ENCODE measurements around the gene F8. TPM values are rescaled to one million over a fixed set of nuclear protein-coding genes. Genes with fewer than 3 reads are reported as not detected.

Gene F8
- total RNA-seq, 1 experiment from 2014 or later: 0.42 TPM

- Histone ChIP-seq H3K36me3 (no peaks in the 10 kb centered on the region), H3K27ac (no peak overlapping the region), H3K4me1 (no peaks in the 10 kb centered on the region), H3K9me3 (replicated peaks) (no peaks in the 10 kb centered on the region), H3K4me3 (no peak overlapping the region), H3K27me3 (no peaks in the 10 kb centered on the region)
- no peak for DNase-seq
Measured at GRCh38 chrX:155052738-155053498, 30.4 kb upstream of the F8 start.

GRCh38 chrX:155048977-155049619 lies 26.6 kb upstream of the F8 start:
- no peaks in the 10 kb centered on the region for H3K9me3 ChIP-seq (replicated peaks)
- no peak overlapping the region for H3K4me3 ChIP-seq
- no peaks in the 10 kb centered on the region for H3K4me1 ChIP-seq
- H3K27ac ChIP-seq: no peak overlapping the region
- DNase-seq: peak; percentile 49 to 56
- H3K36me3 ChIP-seq: no peaks in the 10 kb centered on the region
- no peaks in the 10 kb centered on the region for H3K27me3 ChIP-seq

- Histone ChIP-seq H3K27me3 (no peaks in the 10 kb centered on the region), H3K9me3 (replicated peaks) (no peaks in the 10 kb centered on the region), H3K4me1 (no peaks in the 10 kb centered on the region), H3K4me3 (no peak overlapping the region), H3K27ac (no peak overlapping the region), H3K36me3 (no peaks in the 10 kb centered on the region)
- no peak for DNase-seq
Measured at GRCh38 chrX:155046811-155047528, 24.4 kb upstream of the F8 start.

GRCh38 chrX:155046129-155046810 lies 23.7 kb upstream of the F8 start:
- no peaks in the 10 kb centered on the region for H3K9me3 ChIP-seq (replicated peaks)
- H3K4me3 ChIP-seq: no peak overlapping the region
- H3K4me1 ChIP-seq: no peaks in the 10 kb centered on the region
- DNase-seq: no peak
- H3K27ac ChIP-seq: no peak overlapping the region
- no peaks in the 10 kb centered on the region for H3K36me3 ChIP-seq
- H3K27me3 ChIP-seq: no peaks in the 10 kb centered on the region

- DNase-seq: no peak
- Histone ChIP-seq H3K27me3 (no peaks in the 10 kb centered on the region), H3K4me1 (no peaks in the 10 kb centered on the region), H3K27ac (no peak overlapping the region), H3K36me3 (peaks cover 14% of the 10 kb centered on the region; the same call in 1 of the 2 replicates), H3K4me3 (no peak overlapping the region), H3K9me3 (replicated peaks) (no peaks in the 10 kb centered on the region)
Measured at GRCh38 chrX:155035688-155036087, 13.2 kb upstream of the F8 start.

- H3K4me3 ChIP-seq: no peak overlapping the region
- H3K36me3 ChIP-seq: peaks cover 14% of the 10 kb centered on the region; the same call in 1 of the 2 replicates
- no peak for DNase-seq
- H3K27ac ChIP-seq: no peak overlapping the region
- no peaks in the 10 kb centered on the region for H3K9me3 ChIP-seq (replicated peaks)
- no peaks in the 10 kb centered on the region; the same call in 1 of the 2 replicates for H3K4me1 ChIP-seq
- H3K27me3 ChIP-seq: no peaks in the 10 kb centered on the region
Measured at GRCh38 chrX:155031657-155032056, 9.1 kb upstream of the F8 start.

- no peak for DNase-seq
- Histone ChIP-seq H3K27me3 (no peaks in the 10 kb centered on the region), H3K36me3 (peaks cover 4% of the 10 kb centered on the region; the same call in 1 of the 2 replicates), H3K9me3 (replicated peaks) (no peaks in the 10 kb centered on the region), H3K4me3 (no peak overlapping the region), H3K27ac (no peak overlapping the region), H3K4me1 (no peaks in the 10 kb centered on the region; the same call in 1 of the 2 replicates)
Measured at GRCh38 chrX:155028877-155029291, 6.4 kb upstream of the F8 start.

GRCh38 chrX:155028129-155028528 lies 5.6 kb upstream of the F8 start:
- Histone ChIP-seq H3K4me1 (no peaks in the 10 kb centered on the region; the same call in 1 of the 2 replicates), H3K4me3 (peak overlapping the region; percentile 78), H3K36me3 (no peaks in the 10 kb centered on the region)

GRCh38 chrX:155027509-155028066 lies 5.1 kb upstream of the F8 start:
- DNase-seq: peak; percentile 2 to 31
- H3K27me3 ChIP-seq: no peaks in the 10 kb centered on the region
- peak overlapping the region; percentile 96 for H3K27ac ChIP-seq
- H3K9me3 ChIP-seq (replicated peaks): no peaks in the 10 kb centered on the region
- no peaks in the 10 kb centered on the region for H3K36me3 ChIP-seq
- H3K4me1 ChIP-seq: no peaks in the 10 kb centered on the region; the same call in 1 of the 2 replicates
- H3K4me3 ChIP-seq: peak overlapping the region; percentile 78

More at GRCh38 chrX:155028129-155028528, 5.6 kb upstream of the F8 start:
- peak overlapping the region; percentile 96 for H3K27ac ChIP-seq
- H3K27me3 ChIP-seq: no peaks in the 10 kb centered on the region
- H3K9me3 ChIP-seq (replicated peaks): no peaks in the 10 kb centered on the region
- peak in 1 of 2 experiments; percentile 6 for DNase-seq

- Histone ChIP-seq H3K27ac (peak within 1 kb of the TSS; percentile 96), H3K9me3 (replicated peaks) (no peaks in the 10 kb centered on the region), H3K4me3 (peak within 1 kb of the TSS; percentile 78), H3K4me1 (no peaks in the 10 kb centered on the region; the same call in 1 of the 2 replicates), H3K27me3 (no peaks in the 10 kb centered on the region), H3K36me3 (no peaks in the 10 kb centered on the region)
- peak; percentile 92 to 94 for DNase-seq
Measured at GRCh38 chrX:155026727-155027508, 4.4 kb upstream of the F8 start, which contains the start of gene FUNDC2. Gene FUNDC2, plus strand, starts transcription at chrX:155026844. Its CDS starts 95 bp downstream, at chrX:155026939.

GRCh38 chrX:155026420-155026726 lies 3.9 kb upstream of the F8 start:
- Histone ChIP-seq H3K27me3 (no peaks in the 10 kb centered on the region), H3K4me3 (peak overlapping the region; percentile 78), H3K36me3 (no peaks in the 10 kb centered on the region), H3K27ac (peak overlapping the region; percentile 96), H3K4me1 (no peaks in the 10 kb centered on the region; the same call in 1 of the 2 replicates), H3K9me3 (replicated peaks) (no peaks in the 10 kb centered on the region)
- no peak for DNase-seq

GRCh38 chrX:155023907-155024833 lies 1.6 kb upstream of the F8 start:
- Histone ChIP-seq H3K4me1 (no peaks in the 10 kb centered on the region; the same call in 1 of the 2 replicates), H3K9me3 (replicated peaks) (no peaks in the 10 kb centered on the region), H3K4me3 (no peak overlapping the region), H3K36me3 (no peaks in the 10 kb centered on the region), H3K27me3 (no peaks in the 10 kb centered on the region), H3K27ac (no peak overlapping the region)
- DNase-seq: no peak

- Histone ChIP-seq H3K4me3 (no peak overlapping the region), H3K27ac (no peak overlapping the region), H3K9me3 (replicated peaks) (no peaks in the 10 kb centered on the region), H3K4me1 (no peaks in the 10 kb centered on the region), H3K36me3 (no peaks in the 10 kb centered on the region), H3K27me3 (no peaks in the 10 kb centered on the region)
- DNase-seq: no peak
Measured at GRCh38 chrX:155020591-155020990, 1.9 kb downstream of the F8 start.

All from SJCRH30 (cell line).